ENCODE data around the gene TDRD3.

DNA sequence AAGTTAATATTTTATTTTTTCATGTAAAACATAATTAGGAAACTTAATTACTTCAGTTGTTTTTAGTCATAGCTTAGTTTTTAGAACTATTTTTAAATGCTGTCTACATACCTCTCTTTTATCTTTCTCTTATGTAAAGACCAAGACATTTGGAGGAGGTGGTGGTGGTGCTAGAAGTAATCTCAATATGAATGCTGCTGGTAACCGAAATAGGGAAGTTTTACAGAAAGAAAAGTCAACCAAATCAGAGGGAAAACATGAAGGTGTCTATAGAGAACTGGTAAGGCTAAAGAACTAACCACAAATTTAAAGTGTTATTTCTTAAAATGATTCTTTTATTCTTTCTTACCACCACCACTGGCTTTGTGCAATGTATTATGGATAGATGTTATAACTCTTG, 97.3 kb downstream of the TDRD3 start:
- no peak for TF ChIP-seq CTCF (IDR thresholded peaks at IDR 0.05)
- TF ChIP-seq POLR2A (IDR thresholded peaks at IDR 0.05) = no peak
